Measurements from ENCODE around the gene SLC19A1. TPM values are rescaled to one million over a fixed set of nuclear protein-coding genes. Genes with fewer than 3 reads are reported as not detected.
A peak's percentile ranks its signal among the peaks of the same experiment; 100 is the strongest.
"Not testable (repeated sequence)": the region's sequence is repeated elsewhere in the genome, so short reads cannot be mapped to it uniquely, and the experiment has no call there.

Gene SLC19A1
- total RNA-seq, 4 donors from 2014 or later = 3.6 to 7.3 (median 5.0) TPM

DNA sequence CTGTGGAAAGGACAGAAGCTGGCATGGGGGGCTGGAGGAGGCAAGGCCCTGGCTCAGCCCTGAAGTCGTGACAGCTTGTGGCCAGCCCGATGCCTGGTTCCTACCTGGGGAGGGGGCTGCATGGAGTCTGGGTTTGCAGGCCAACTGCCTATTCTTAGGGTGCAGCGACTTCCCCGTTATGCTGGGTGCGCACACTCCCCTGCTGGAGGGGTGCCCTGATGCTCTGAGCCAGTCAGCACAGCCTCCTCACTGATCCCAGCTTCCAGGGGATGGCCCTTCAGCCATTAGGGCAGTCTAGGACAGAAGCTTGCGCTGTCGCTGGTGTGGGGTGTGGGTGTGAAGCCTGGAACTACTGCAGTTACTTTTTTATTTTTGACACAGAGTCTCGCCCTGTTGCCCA lies 30.0 kb upstream of the SLC19A1 start:
- 90 to 91% methylated on average over 8 of the region's 8 CpGs for WGBS, 2 donors

GRCh38 chr21:45571641-45572040 lies 29.4 kb upstream of the SLC19A1 start:
- intact Hi-C loops (cut with DNase I; ENCODE audit: low total_unique reads) = no loop called here
- no peak for TF ChIP-seq POLR2A (IDR thresholded peaks at IDR 0.05)

More for the DNA sequence above, 30.0 kb upstream of the SLC19A1 start:
- intact Hi-C loops (cut with DNase I; ENCODE audit: low total_unique reads) = no loop called here
- no peak for TF ChIP-seq CTCF (IDR thresholded peaks at IDR 0.05)
- no peak for TF ChIP-seq POLR2A (IDR thresholded peaks at IDR 0.05)
- peak in 1 of 2 donors; percentile 57 for DNase-seq (ENCODE audit: low spot score in 2 of 2)
- no peak overlapping the region for H3K4me3 ChIP-seq (ENCODE audit: low read depth, poor library complexity, severe bottlenecking)

DNA sequence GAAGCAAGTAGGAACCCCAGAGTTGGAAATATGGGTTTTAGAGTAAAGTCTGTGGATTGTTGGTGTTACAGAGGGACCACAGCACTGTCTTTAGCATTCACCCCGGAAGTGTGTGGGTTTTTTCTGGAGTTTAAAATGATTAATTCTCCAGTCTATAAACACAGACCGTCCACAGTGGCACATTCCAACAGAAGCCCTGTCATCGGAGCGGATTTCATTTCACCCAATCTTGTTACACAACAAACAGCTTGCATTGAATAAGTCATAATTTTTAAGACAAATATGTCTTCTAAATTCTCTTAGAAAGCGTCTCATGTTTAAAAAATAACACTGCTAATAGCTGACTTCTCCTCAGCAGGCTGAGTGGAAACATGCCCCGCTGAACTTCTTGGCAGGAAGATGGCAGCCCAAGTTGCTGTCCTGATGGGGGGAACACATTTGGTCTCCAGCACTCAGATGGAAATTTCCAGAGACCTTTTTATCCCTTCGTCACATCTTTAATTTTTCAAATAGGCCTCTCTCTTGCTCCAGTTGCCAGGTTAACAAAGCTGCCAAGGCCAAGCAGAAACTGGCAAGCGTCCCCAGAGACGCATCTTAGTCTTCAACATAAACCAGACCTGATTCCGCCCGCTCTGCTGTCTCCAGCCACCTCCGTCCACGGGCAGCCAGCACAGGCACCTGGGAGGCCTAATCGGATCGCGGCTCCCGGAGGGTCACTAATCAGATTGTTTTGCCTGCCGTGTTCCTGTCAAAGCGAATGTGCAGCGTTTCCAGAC lies 28.8 kb upstream of the SLC19A1 start:
- DNase-seq (ENCODE audit: low spot score in 2 of 2) = peak in 1 of 2 donors; percentile 82
- TF ChIP-seq CTCF (IDR thresholded peaks at IDR 0.05) = no peak
- no peak for TF ChIP-seq POLR2A (IDR thresholded peaks at IDR 0.05)
- H3K4me3 ChIP-seq (ENCODE audit: low read depth, poor library complexity, severe bottlenecking) = no peak overlapping the region
- 68 to 73% methylated on average over 20 of the region's 20 CpGs for WGBS, 2 donors
- intact Hi-C loops (cut with DNase I; ENCODE audit: low total_unique reads) = no loop called here

More at GRCh38 chr21:45571641-45572040, 29.4 kb upstream of the SLC19A1 start:
- WGBS, 2 donors = 81 to 84% methylated on average over 15 of the region's 15 CpGs
- H3K4me3 ChIP-seq (ENCODE audit: low read depth, poor library complexity, severe bottlenecking) = no peak overlapping the region
- peak in 1 of 2 donors; percentile 64 for DNase-seq (ENCODE audit: low spot score in 2 of 2)

GRCh38 chr21:45570071-45570470 lies 27.8 kb upstream of the SLC19A1 start:
- TF ChIP-seq CTCF (IDR thresholded peaks at IDR 0.05) (no peak), POLR2A (IDR thresholded peaks at IDR 0.05) (no peak)
- peak in 1 of 2 donors; percentile 68 for DNase-seq (ENCODE audit: low spot score in 2 of 2)
- no peak overlapping the region for H3K4me3 ChIP-seq (ENCODE audit: low read depth, poor library complexity, severe bottlenecking)
- 89 to 90% methylated on average over 7 of the region's 7 CpGs for WGBS, 2 donors
- intact Hi-C loops (cut with DNase I; ENCODE audit: low total_unique reads) = no loop called here

DNA sequence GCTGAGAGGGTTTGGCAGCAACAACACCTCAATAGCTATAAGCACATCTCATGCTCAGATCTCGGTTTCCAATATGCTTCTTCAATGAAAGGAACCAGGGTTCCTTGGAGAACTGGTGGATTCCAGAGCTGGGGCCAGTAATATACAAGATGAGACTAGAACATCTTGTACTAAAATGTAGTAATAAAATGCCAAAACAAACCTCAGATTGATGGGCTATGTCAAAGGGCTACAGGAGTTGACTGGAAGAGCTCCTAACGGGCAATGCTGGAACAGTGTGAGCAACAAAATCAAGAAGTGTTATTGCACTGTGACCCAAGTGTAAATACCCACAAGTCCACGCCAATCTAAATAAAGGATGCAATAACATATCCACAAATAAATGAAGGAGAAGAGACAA lies 26.1 kb upstream of the SLC19A1 start:
- TF ChIP-seq CTCF (IDR thresholded peaks at IDR 0.05) (no peak), POLR2A (IDR thresholded peaks at IDR 0.05) (no peak)
- intact Hi-C loops (cut with DNase I; ENCODE audit: low total_unique reads) = no loop called here
- WGBS, 2 donors = 86 to 87% methylated on average over 3 of the region's 3 CpGs
- DNase-seq (ENCODE audit: low spot score in 2 of 2) = no peak
- no peak overlapping the region for H3K4me3 ChIP-seq (ENCODE audit: low read depth, poor library complexity, severe bottlenecking)

GRCh38 chr21:45564137-45564536 lies 21.9 kb upstream of the SLC19A1 start:
- WGBS, 2 donors = 94 to 97% methylated on average over 11 of the region's 11 CpGs
- intact Hi-C loops (cut with DNase I; ENCODE audit: low total_unique reads) = not testable (repeated sequence)

DNA sequence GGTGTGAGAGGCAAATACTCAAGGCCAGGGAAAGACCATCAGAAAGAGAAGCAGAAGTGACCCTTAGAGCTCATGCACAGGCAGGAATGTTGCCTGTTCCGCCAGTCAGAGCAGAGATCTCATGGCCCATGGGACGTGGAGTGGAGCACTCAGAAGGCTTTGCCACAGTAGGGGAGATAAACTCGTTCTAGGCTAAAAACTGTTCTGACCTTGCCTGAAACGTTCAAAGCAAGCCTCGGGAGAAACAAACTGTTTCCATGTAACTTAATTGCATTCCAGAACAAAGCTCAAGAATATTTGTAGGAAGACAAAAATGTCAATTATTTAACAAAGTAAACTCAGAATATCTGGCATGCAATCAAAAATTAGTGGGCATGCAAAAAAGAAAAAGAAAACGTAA lies 20.7 kb upstream of the SLC19A1 start:
- 34 to 36% methylated on average over 6 of the region's 6 CpGs for WGBS, 2 donors
- H3K4me3 ChIP-seq (ENCODE audit: low read depth, poor library complexity, severe bottlenecking) = no peak overlapping the region
- DNase-seq (ENCODE audit: low spot score in 2 of 2) = no peak
- TF ChIP-seq CTCF (IDR thresholded peaks at IDR 0.05) (no peak), POLR2A (IDR thresholded peaks at IDR 0.05) (no peak)
- intact Hi-C loops (cut with DNase I; ENCODE audit: low total_unique reads) = no loop called here

More at GRCh38 chr21:45564137-45564536, 21.9 kb upstream of the SLC19A1 start:
- DNase-seq (ENCODE audit: low spot score in 2 of 2) = peak in 1 of 2 donors; percentile 53
- H3K4me3 ChIP-seq (ENCODE audit: low read depth, poor library complexity, severe bottlenecking) = not testable (repeated sequence)
